CD4-positive, alpha-beta T cell treated with Interleukin-6 at 100 ng/mL for 8 hours (primary cell): ENCODE measurements around the gene PHKB.
"Not testable (repeated sequence)": the region's sequence is repeated elsewhere in the genome, so short reads cannot be mapped to it uniquely, and the experiment has no call there.

Source experiments
- DNase-seq: peaks from one replicate; pipeline ENCODE4 v3.0.0-alpha.2; 2020; ENCODE audit warnings: mixed read lengths, low spot score

The PHKB gene

GRCh38 chr16:47469227-47469626, 8.1 kb downstream of the PHKB start:
- DNase-seq: no peak

DNA sequence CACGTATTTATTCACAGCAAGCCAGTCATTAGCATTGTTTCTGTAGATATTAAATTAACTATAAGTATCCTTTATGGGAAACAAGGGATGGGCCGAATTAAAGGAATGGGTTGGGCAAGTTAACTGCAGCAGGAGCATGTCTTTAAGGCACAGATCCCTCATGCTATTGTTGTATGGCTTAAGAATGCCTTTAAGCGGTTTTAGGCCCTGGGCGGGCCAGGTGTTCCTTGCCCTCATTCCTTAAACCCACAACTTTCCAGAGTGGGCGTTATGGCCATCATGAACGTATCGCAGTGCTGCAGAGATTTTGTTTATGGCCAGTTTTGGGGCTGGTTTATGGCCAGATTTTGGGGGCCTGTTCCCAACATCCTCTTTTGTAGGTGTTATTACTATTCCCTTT, 9.1 kb downstream of the PHKB start:
- DNase-seq: no peak

DNA sequence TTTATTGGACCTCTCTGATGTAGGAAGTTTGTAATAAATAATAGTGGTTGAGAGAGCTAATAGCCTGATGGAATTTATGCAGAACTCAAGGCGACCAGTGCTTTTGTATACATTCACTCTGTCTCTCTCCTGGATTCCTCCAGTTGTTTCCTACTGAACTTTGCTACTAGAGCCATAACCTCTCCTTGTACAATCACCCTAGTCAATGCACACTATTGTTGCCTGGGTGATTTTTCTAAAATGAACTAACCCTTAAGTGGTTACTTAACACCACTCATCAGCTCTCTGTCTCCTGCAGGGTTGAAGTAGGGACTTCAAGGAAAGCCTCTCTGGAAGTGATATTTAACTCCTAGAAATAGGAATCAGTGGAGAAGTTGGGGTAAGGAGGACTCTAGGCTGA, 9.7 kb downstream of the PHKB start:
- no peak for DNase-seq

- DNase-seq: not testable (repeated sequence)
Measured at GRCh38 chr16:47473004-47473403, 11.9 kb downstream of the PHKB start.

DNA sequence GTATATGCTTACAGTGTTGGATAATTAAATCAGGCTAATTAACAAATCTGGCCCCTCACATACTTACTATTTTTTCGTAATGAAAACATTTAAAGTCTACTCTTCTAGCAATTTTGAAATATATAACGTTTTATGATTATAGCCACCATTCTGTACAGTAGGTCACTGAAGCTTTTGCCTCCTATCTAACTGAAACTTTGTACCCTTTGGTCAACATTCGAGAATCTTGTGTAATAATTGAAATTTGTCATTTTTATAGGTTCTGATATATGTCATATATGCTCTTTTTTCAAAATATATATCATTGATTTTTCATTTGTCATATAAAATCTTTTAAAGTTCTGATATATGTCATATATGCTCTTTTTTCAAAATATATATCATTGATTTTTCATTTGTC, 12.7 kb downstream of the PHKB start:
- DNase-seq: no peak

- no peak for DNase-seq
Measured at GRCh38 chr16:47475786-47476185, 14.7 kb downstream of the PHKB start.

DNA sequence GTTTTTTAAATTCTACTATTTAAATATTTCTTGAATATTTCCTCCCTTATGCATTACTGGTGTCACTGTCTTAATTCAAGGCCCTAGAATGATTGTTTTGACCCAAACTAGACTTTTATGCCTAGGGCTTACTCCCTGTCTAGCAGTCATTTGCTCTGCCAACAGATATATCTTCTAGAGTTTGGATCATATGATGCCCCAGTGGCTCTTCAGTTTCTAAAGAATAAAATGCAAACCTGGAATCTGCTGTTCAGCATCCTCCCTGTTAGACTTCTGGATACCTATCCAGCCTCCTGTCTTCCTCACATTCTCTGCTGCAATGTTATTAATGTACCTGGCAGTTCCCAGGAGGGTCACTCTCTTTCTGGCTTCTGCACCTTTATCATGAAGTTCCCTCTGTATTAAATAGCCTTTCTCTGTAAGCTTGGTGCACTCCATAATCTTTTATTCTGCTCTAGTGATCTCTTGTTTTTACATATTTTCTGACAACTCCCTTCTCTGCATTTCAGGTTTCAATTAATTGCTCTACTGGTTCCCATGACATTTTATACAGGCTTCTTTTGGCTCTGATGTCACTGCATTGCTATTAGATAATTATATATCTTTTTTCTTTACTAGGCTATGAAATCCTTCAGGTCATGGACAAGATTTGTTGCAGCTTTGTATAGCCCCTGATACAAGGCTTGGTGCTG, 15.7 kb downstream of the PHKB start:
- DNase-seq: no peak

- no peak for DNase-seq
Measured at GRCh38 chr16:47477679-47478078, 16.5 kb downstream of the PHKB start.

GRCh38 chr16:47480410-47480809, 19.3 kb downstream of the PHKB start:
- no peak for DNase-seq

- DNase-seq: no peak
Measured at GRCh38 chr16:47481698-47482374, 20.7 kb downstream of the PHKB start.

- no peak for DNase-seq
Measured at GRCh38 chr16:47483616-47484015, 22.5 kb downstream of the PHKB start.

- DNase-seq: no peak
Measured at GRCh38 chr16:47486856-47487255, 25.7 kb downstream of the PHKB start.

DNA sequence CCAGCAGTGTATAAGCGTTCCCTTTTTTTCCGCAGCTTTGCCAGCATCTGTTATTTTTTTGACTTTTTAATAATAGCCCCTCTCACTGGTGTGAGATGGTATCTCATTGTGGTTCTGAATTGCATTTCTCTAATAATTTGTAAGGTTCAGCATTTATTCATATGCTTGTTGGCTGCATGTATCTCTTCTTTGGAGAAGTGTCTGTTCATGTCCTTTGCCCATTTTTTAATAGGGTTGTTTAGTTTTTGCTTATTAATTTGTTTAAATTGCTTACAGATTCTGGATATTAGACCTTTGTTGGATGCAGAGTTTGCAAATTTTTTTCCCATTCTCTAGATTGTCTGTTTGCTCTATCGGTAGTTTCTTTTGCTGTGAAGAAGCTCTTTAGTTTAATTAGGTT, 26.9 kb downstream of the PHKB start:
- DNase-seq: no peak

GRCh38 chr16:47490471-47490870, 29.3 kb downstream of the PHKB start:
- DNase-seq: no peak

DNA sequence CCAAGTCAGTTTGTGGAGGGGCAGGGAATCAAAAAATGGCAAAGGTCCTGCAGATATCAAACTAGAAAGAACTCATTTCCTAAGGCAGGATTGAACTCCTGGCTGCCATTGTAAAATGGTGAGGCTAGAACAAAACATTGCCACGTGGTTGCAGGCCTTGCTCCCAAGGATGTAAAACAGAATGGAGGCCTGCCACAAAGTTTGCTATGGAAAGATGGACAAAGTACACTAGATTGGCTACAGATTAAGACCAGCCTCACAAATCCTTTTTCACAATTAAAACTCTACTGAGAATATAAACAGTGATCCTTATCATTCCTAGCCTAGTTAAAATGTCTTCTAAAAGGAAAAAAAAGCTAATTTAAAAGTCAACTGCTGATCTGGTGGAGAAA, 30.9 kb downstream of the PHKB start:
- DNase-seq: no peak

DNA sequence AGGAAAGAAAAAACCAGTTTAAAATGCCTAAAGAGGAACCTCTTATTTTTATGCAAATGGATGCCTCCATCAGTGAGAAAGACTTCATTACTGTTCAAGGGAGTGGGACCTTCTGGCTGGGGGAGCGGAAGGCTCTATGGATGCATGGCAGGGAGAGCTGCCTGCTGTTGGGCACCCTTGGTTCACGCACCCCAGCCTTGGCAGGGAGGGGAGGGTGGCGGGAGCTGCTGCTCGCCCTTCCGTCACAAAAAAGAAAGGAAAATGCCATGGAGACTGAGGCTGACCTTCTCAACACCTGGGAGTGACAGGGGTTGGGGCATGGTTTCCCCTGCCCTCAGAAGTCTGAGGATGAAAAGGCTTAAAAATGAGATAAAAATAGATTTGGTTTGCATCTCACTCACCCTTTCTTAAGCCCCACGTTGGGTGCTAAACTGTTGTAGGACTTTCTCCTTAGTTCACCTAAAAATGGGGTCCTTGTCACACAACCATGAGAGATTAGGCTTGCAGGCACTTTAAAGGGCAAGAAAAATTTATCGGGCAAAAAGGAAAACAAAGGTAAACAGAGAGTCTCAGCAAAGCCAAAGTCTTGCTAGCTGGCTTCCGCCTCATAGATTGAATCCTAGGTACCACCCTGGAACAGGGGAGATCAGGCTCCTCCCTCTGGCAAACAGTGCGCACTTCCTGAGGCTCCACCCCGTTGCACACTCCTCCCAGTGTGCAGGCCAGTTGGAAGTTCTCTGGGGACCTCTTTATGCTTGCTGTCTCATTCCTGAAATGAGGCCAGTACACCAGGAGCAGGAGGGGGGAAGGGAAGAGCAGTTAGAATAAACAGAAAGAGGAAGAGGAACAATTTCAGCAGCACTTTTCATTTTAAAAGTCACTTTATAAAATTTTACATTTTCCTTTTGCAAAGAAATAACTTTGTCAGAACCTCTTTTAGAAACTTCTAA, 31.6 kb downstream of the PHKB start:
- DNase-seq: no peak

DNA sequence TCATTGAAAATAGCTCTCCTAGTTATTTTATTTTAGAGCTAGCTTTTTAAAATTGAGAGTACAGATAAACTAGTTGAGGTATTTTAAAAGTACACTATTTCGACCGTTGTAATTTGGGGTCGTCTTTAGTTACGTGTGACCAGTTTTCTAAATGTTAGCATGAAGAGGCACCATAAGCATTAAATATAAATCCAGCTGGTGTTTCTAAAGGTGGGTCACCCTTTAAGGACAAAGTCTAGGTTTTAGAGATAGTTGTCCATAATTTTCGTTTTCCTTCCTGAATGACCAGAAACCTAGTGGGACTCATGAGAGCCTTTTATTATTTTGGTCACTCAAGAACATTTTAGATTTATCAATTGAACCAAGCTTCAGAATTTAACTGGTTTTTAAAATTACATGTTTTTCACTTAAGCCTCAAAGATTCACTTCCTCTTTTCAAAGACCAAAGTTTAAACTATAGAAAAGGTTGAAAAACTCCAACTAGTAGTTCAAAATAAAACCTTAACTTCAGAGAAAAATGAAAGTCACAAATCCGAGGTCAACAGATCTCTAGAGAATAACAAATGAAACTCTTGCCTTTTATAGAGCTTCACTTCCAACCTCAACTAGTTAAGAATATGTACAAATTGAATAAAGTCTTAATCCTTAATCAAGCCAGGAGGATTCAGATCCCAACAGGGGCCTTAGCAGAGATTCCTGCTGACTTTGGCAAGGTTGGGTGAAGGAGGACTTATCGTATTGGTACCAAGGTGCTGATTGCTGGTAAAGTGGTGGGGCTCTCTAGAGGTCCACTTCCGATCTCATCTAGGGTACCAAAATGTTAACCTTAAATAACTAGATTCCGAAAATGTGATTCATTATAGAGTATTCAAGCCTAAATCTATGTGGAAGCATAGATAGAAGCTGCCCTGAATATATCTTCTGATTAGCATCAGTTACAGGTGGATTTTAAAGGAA, 32.5 kb downstream of the PHKB start:
- no peak for DNase-seq

DNA sequence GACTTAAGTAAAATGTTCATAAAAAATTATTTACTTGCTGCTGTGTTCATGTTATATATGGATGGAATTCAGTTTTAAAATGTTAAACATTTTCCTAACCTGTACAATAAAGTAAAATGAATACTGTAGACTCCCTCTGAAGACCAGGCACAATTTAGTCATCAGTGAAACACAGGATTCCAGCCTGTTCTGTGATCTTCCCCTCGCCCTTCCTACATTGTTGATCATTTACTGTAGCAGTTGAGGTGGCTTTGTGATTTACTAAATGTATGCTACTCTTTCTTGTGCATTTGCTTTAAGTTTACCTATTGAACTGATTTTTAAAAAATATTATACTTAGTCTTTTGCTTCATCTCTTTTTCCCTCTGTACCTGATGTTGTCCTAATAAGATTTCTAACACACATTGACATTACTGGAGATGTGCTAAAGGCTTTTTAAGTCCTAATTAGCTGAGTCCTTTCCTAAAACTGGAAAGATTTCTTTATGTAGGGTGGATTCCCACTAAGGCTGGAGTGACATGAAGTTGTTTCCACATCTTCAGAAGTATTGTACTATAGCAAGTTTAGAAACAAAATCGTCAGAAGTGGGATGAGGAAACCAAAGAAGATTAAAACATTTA, 38.1 kb downstream of the PHKB start:
- DNase-seq: no peak

GRCh38 chr16:47499700-47500264, 38.7 kb downstream of the PHKB start:
- DNase-seq: no peak

GRCh38 chr16:47503936-47504335, 42.8 kb downstream of the PHKB start:
- DNase-seq: no peak

GRCh38 chr16:47504599-47504998, 43.5 kb downstream of the PHKB start:
- no peak for DNase-seq
